Peyer's patch (tissue), 4 donors: Measurements from ENCODE around the gene PLPP2. TPM values are rescaled to one million over a fixed set of nuclear protein-coding genes. Genes with fewer than 3 reads are reported as not detected.

ENCODE experiments used
- DNase-seq, 3 donors: peaks; one replicate each; pipeline ENCODE4 v3.0.0-alpha.2; 2017 to 2019
- H3K27ac ChIP-seq, 4 donors: fragments of 200-600 bp; sonication (generic); one replicate each; pipeline ENCODE4 v1.5.1; 2016 to 2019
- H3K27me3 ChIP-seq, 2 donors: fragments of 200-600 bp; sonication (generic); one replicate each; pipeline ENCODE4 v1.5.1; 2019
- H3K36me3 ChIP-seq, 3 donors: fragments of 200-600 bp; sonication (generic); one replicate each; pipeline ENCODE4 v1.5.1; 2016 to 2019
- H3K4me1 ChIP-seq, 4 donors: fragments of 200-600 bp; sonication (generic); one replicate each; pipeline ENCODE4 v1.5.1; 2016 to 2019
- H3K4me3 ChIP-seq, 4 donors: fragments of 200-600 bp; sonication (generic); 1 replicate in 3 of 4; 2 replicates in 1 of 4; pipeline ENCODE4 v1.5.1; 2016 to 2019; ENCODE audit warnings: mild to moderate bottlenecking in 1 of 4
- H3K9me3 ChIP-seq, 4 donors: fragments of 200-600 bp; sonication (generic); one replicate each; pipeline ENCODE4 v1.5.1; 2016 to 2019; ENCODE audit warnings: mild to moderate bottlenecking in 1 of 4
- POLR2A ChIP-seq, 2 donors: fragments of 450-650 bp; IDR thresholded peaks; one replicate each; pipeline ENCODE4 v1.5.1; 2017; ENCODE audit warnings: antibody characterized with exemption in 2 of 2, mild to moderate bottlenecking in 2 of 2, moderate library complexity in 2 of 2
- total RNA-seq, 4 donors: library from RNA; depleted of rRNA; stranded (reverse); fragments of >200 nt; gene quantifications; one replicate each; pipeline ENCODE4 v1.1.0, GENCODE V29; 2016
- TF ChIP-seq, protein P1 (sequence below), 6 experiments: fragments of 450-650 bp in 4 of 6; fragments of 200-600 bp in 2 of 6; sonication (generic) in 1 of 6; IDR thresholded peaks; one replicate each; pipeline ENCODE4 v1.5.1; 2017 to 2019; ENCODE audit warnings: antibody characterized with exemption in 6 of 6, mild to moderate bottlenecking in 3 of 6, moderate library complexity in 1 of 6

Gene PLPP2
- total RNA-seq, 4 donors from 2014 or later: 42.1 to 260 (median 188) TPM

DNA sequence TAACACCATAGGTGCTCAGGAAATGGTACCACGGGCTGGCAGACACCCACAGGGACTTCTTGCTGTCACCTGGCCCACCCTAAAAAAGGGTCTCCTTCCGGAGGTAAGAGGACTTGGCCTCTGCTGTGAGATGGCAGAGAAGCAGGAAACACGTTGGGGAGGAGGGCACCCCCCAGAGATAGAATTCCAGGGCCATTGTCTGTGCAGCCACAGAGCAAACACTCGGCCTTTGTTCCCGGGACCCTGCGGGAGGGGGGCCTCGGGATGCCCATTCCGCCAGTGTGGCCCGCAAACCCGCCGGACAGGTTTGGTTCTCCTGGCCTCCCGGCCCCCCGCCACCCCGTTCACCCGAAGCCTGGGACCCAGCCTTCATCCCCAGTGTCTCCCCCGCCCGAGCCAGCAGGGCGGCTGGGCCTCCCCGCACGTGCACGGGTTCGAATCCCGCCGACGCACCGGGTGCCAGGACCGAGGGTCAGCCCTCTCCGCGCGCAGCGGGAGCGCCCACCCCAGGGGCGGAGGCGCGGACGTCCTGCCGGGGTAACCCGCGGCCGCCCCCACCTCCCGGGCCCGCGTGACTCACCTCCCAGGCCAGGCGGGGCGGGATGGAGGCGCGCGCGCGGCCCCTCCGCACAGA lies 714 bp downstream of the PLPP2 start:
- H3K4me1 ChIP-seq: peaks cover 0 to 45% (median 6%) of the 10 kb centered on the region in 4 donors
- DNase-seq: peak in 2 of 3 donors; percentile 62 to 81
- TF ChIP-seq, protein P1, sequence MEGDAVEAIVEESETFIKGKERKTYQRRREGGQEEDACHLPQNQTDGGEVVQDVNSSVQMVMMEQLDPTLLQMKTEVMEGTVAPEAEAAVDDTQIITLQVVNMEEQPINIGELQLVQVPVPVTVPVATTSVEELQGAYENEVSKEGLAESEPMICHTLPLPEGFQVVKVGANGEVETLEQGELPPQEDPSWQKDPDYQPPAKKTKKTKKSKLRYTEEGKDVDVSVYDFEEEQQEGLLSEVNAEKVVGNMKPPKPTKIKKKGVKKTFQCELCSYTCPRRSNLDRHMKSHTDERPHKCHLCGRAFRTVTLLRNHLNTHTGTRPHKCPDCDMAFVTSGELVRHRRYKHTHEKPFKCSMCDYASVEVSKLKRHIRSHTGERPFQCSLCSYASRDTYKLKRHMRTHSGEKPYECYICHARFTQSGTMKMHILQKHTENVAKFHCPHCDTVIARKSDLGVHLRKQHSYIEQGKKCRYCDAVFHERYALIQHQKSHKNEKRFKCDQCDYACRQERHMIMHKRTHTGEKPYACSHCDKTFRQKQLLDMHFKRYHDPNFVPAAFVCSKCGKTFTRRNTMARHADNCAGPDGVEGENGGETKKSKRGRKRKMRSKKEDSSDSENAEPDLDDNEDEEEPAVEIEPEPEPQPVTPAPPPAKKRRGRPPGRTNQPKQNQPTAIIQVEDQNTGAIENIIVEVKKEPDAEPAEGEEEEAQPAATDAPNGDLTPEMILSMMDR (IDR thresholded peaks at IDR 0.05): no peak
- TF ChIP-seq POLR2A (IDR thresholded peaks at IDR 0.05): no peak

GRCh38 chr19:289651-290371 lies 1.4 kb downstream of the PLPP2 start:
- Histone ChIP-seq H3K27me3 (peaks cover 0 to 11% of the 10 kb centered on the region in 2 donors), H3K36me3 (peaks cover 0 to 5% (median 0%) of the 10 kb centered on the region in 3 donors), H3K4me1 (peaks cover 0 to 38% (median 6%) of the 10 kb centered on the region in 4 donors), H3K27ac (peak overlapping the region in 3 of 4 donors; percentile 86 to 98 (median 94)), H3K9me3 (no peaks in the 10 kb centered on the region), H3K4me3 (peak overlapping the region in 2 of 4 donors; percentile 58 to 85)
- TF ChIP-seq, protein P1 (IDR thresholded peaks at IDR 0.05): no peak
- TF ChIP-seq POLR2A (IDR thresholded peaks at IDR 0.05): peak; percentile 56 to 58
- DNase-seq: peak in 2 of 3 donors; percentile 86 to 87

More for the DNA sequence above, 714 bp downstream of the PLPP2 start:
- Histone ChIP-seq H3K27me3 (peaks cover 0 to 11% of the 10 kb centered on the region in 2 donors), H3K27ac (peak overlapping the region in 3 of 4 donors; percentile 86 to 98 (median 94)), H3K4me3 (peak overlapping the region; percentile 29 to 85 (median 50)), H3K9me3 (no peaks in the 10 kb centered on the region), H3K36me3 (peaks cover 0 to 5% (median 0%) of the 10 kb centered on the region in 3 donors)

- no peaks in the 10 kb centered on the region for H3K9me3 ChIP-seq
- H3K36me3 ChIP-seq: peaks cover 0 to 5% (median 0%) of the 10 kb centered on the region in 3 donors
- H3K27me3 ChIP-seq: peaks cover 0 to 7% of the 10 kb centered on the region in 2 donors
- H3K4me1 ChIP-seq: peaks cover 0 to 29% (median 6%) of the 10 kb centered on the region in 4 donors
- H3K27ac ChIP-seq: peak overlapping the region in 3 of 4 donors; percentile 86 to 98 (median 94)
- no peak for TF ChIP-seq POLR2A (IDR thresholded peaks at IDR 0.05)
- TF ChIP-seq, protein P1 (IDR thresholded peaks at IDR 0.05): peak in 1 of 6 experiments; percentile 1
- H3K4me3 ChIP-seq: peak overlapping the region in 2 of 4 donors; percentile 58 to 85
- DNase-seq: peak in 2 of 3 donors; percentile 56 to 59
Measured at GRCh38 chr19:288911-289310, 2.3 kb downstream of the PLPP2 start.

DNA sequence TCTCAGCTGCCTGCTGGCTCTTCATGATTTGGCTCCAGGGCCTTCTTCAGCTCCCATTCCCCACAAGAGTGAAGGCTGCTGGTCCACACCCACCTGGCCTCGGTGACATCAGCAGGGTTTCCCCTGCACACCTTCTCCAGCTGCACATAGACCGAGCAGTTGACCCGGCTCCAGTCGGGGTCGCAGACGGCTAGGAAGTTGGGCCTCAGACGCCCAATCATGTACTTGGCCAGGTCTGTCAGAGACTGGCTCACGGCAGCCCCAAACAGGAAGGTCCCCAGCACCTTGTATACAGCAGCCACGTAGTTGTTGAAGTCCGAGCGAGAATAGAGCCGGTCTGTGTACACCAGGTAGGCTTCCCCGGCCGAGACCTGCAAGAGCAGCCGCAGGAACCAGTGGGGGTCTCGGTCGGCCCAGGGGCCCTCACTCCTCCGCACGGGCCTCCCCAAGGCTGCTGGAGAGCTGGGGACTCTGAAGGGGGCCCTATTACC lies 3.8 kb downstream of the PLPP2 start:
- H3K27ac ChIP-seq: no peak overlapping the region
- TF ChIP-seq POLR2A (IDR thresholded peaks at IDR 0.05): no peak
- TF ChIP-seq, protein P1 (IDR thresholded peaks at IDR 0.05): no peak
- H3K4me1 ChIP-seq: peaks cover 0 to 27% (median 6%) of the 10 kb centered on the region in 4 donors
- H3K4me3 ChIP-seq: no peak overlapping the region
- DNase-seq: peak in 2 of 3 donors; percentile 34 to 43
- H3K27me3 ChIP-seq: peaks cover 0 to 2% of the 10 kb centered on the region in 2 donors
- peaks cover 0 to 14% (median 0%) of the 10 kb centered on the region in 3 donors for H3K36me3 ChIP-seq
- no peaks in the 10 kb centered on the region for H3K9me3 ChIP-seq

- Histone ChIP-seq H3K27me3 (no peaks in the 10 kb centered on the region), H3K4me1 (peaks cover 0 to under 1% (median 0%) of the 10 kb centered on the region in 4 donors), H3K9me3 (no peaks in the 10 kb centered on the region), H3K4me3 (no peak overlapping the region), H3K36me3 (peaks cover 0 to 34% (median 0%) of the 10 kb centered on the region in 3 donors), H3K27ac (no peak overlapping the region)
- DNase-seq: no peak
- no peak for TF ChIP-seq POLR2A (IDR thresholded peaks at IDR 0.05)
- TF ChIP-seq, protein P1 (IDR thresholded peaks at IDR 0.05): no peak
Measured at GRCh38 chr19:283395-283794, 7.8 kb downstream of the PLPP2 start.
